IMR-90 (cell line): ENCODE results near the gene IFIT5. TPM values are rescaled to one million over a fixed set of nuclear protein-coding genes. Genes with fewer than 3 reads are reported as not detected.

Source experiments
- ATAC-seq: fragments of 200-7000 bp; cut with Tn5 transposase; 2 replicates; pipeline ENCODE4 v1.9.1; 2020; ENCODE audit warnings: low read depth, mild to moderate bottlenecking, moderate library complexity
- BruUV-seq: library from RNA; stranded (reverse); fragments of 400-500 nt; replicated peaks from 2 replicates; lab custom pipeline; 2021; lab: Mats Ljungman, UMichigan
- CTCF ChIA-PET: fragments of 300-600 bp; formaldehyde crosslinking; extraction: SDS; loops from one replicate; lab custom pipeline; 2021; ENCODE audit warnings: antibody characterized with exemption; lab: Yijun Ruan, JAX
- POLR2A ChIA-PET: fragments of 300-600 bp; sonication (Branson Sonifier 250); formaldehyde crosslinking; loops from one replicate; lab custom pipeline; 2022; ENCODE audit warnings: antibody characterized with exemption; ENCODE audit not compliant: unreplicated experiment; lab: Charles Lee
- DNase-seq: peaks from one replicate; pipeline ENCODE4 v3.0.0; 2013
- H2AFZ ChIP-seq: replicated peaks from 2 replicates; pipeline ENCODE3; 2013; ENCODE audit warnings: low read length, mild to moderate bottlenecking; ENCODE audit not compliant: poor library complexity
- H2AK5ac ChIP-seq: 2 replicates; pipeline ENCODE4 v1.6.1; 2013; ENCODE audit warnings: low read depth, low read length, inconsistent platforms
- H2AK9ac ChIP-seq: replicated peaks from 2 replicates; pipeline ENCODE3; 2013; ENCODE audit warnings: mild to moderate bottlenecking, low read depth, low read length, moderate library complexity; ENCODE audit not compliant: poor library complexity
- H2BK120ac ChIP-seq: 2 replicates; pipeline ENCODE4 v1.6.1; 2013; ENCODE audit warnings: low read depth, low read length, inconsistent platforms
- H2BK15ac ChIP-seq: 3 replicates; pipeline ENCODE4 v1.6.1; 2013; ENCODE audit warnings: low read depth, low read length, inconsistent platforms
- H2BK20ac ChIP-seq: 2 replicates; pipeline ENCODE4 v1.6.1; 2013; ENCODE audit warnings: low read depth, mild to moderate bottlenecking, inconsistent platforms, low read length, moderate library complexity
- H2BK5ac ChIP-seq: 2 replicates; pipeline ENCODE4 v1.6.1; 2013; ENCODE audit warnings: mild to moderate bottlenecking, low read depth, low read length, inconsistent platforms; ENCODE audit not compliant: poor library complexity, severe bottlenecking
- H3K14ac ChIP-seq: replicated peaks from 2 replicates; pipeline ENCODE4 v1.6.1; 2013; ENCODE audit warnings: low read depth, low read length, inconsistent platforms
- H3K18ac ChIP-seq: 2 replicates; pipeline ENCODE4 v1.6.1; 2013; ENCODE audit warnings: low read depth, low read length, control low read depth
- H3K23ac ChIP-seq: 2 replicates; pipeline ENCODE4 v1.6.1; 2013; ENCODE audit warnings: low read depth, low read length, inconsistent platforms
- H3K27ac ChIP-seq: 2 replicates; pipeline ENCODE4 v1.5.1; 2013; ENCODE audit warnings: mild to moderate bottlenecking, control low read depth, low read length; ENCODE audit not compliant: insufficient read depth
- H3K27me3 ChIP-seq: 2 replicates; pipeline ENCODE4 v1.6.1; 2013; ENCODE audit warnings: low read length; ENCODE audit not compliant: control insufficient read depth, insufficient read depth
- H3K36me3 ChIP-seq: 2 replicates; pipeline ENCODE4 v1.6.1; 2013; ENCODE audit warnings: low read length, mixed read lengths; ENCODE audit not compliant: control insufficient read depth, insufficient read depth
- H3K4ac ChIP-seq: 2 replicates; pipeline ENCODE4 v1.6.1; 2013; ENCODE audit warnings: low read depth, low read length, inconsistent platforms
- H3K4me1 ChIP-seq: 2 replicates; pipeline ENCODE4 v1.6.1; 2013; ENCODE audit warnings: low read length, mixed read lengths; ENCODE audit not compliant: control insufficient read depth, insufficient read depth
- H3K4me2 ChIP-seq: 2 replicates; pipeline ENCODE4 v1.6.1; 2013; ENCODE audit warnings: low read depth, mild to moderate bottlenecking, control low read depth, low read length, moderate library complexity
- H3K4me3 ChIP-seq: 2 replicates; pipeline ENCODE4 v1.5.1; 2013; ENCODE audit warnings: low read depth, mild to moderate bottlenecking, control low read depth, low read length, moderate library complexity; ENCODE audit not compliant: insufficient read depth
- H3K56ac ChIP-seq: 2 replicates; pipeline ENCODE4 v1.6.1; 2013; ENCODE audit warnings: low read length, inconsistent platforms; ENCODE audit not compliant: insufficient read depth; ENCODE audit errors: extremely low read depth
- H3K79me1 ChIP-seq, 2 experiments: 2 replicates each; pipeline ENCODE4 v1.6.1; 2013; ENCODE audit warnings: low read length in 2 of 2, inconsistent platforms in 1 of 2, low read depth in 1 of 2
- H3K9ac ChIP-seq: 2 replicates; pipeline ENCODE4 v1.6.1; 2013; ENCODE audit warnings: low read depth, low read length, control low read depth
- H3K9me1 ChIP-seq: 2 replicates; pipeline ENCODE4 v1.6.1; 2013; ENCODE audit warnings: low read length, inconsistent platforms; ENCODE audit not compliant: insufficient read depth
- H3K9me3 ChIP-seq: 2 replicates; pipeline ENCODE4 v1.6.1; 2013; ENCODE audit warnings: low read length; ENCODE audit not compliant: control insufficient read depth, insufficient read depth
- H4K20me1 ChIP-seq: 2 replicates; pipeline ENCODE4 v1.6.1; 2013; ENCODE audit warnings: low read length, inconsistent platforms; ENCODE audit not compliant: insufficient read depth
- H4K5ac ChIP-seq: 2 replicates; pipeline ENCODE4 v1.6.1; 2013; ENCODE audit warnings: mild to moderate bottlenecking, low read depth, low read length, control low read depth
- H4K8ac ChIP-seq, 2 experiments: 2 replicates each; pipeline ENCODE4 v1.6.1; 2013; ENCODE audit warnings: low read depth in 2 of 2, low read length in 2 of 2, control low read depth in 1 of 2, inconsistent platforms in 1 of 2
- H4K91ac ChIP-seq: 2 replicates; pipeline ENCODE4 v1.6.1; 2013; ENCODE audit warnings: low read depth, low read length, inconsistent platforms; ENCODE audit not compliant: insufficient read depth
- BHLHE40 ChIP-seq: fragments of 150-350 bp; IDR thresholded peaks from 2 replicates; pipeline ENCODE4 v1.6.1; 2016; ENCODE audit warnings: mild to moderate bottlenecking, low read depth, low read length
- CEBPB ChIP-seq: IDR thresholded peaks from 2 replicates; pipeline ENCODE4 v1.6.1; 2012; ENCODE audit warnings: low read depth, low read length, improper control_type of control experiment
- CTCF ChIP-seq: conservative IDR thresholded peaks from 2 replicates; pipeline ENCODE4 v1.5.1; 2012; ENCODE audit warnings: mild to moderate bottlenecking, low read depth, low read length, improper control_type of control experiment
- ELK1 ChIP-seq: fragments of 150-350 bp; IDR thresholded peaks from 2 replicates; pipeline ENCODE4 v1.6.1; 2016; ENCODE audit warnings: low read depth, mild to moderate bottlenecking, low read length, moderate library complexity, borderline replicate concordance
- FOS ChIP-seq: fragments of 150-350 bp; IDR thresholded peaks from 2 replicates; pipeline ENCODE4 v1.6.1; 2016; ENCODE audit warnings: low read depth, low read length
- MAFK ChIP-seq: IDR thresholded peaks from 2 replicates; pipeline ENCODE4 v1.6.1; 2012; ENCODE audit warnings: low read depth, low read length, improper control_type of control experiment
- MAZ ChIP-seq: IDR thresholded peaks from 2 replicates; pipeline ENCODE4 v1.6.1; 2012; ENCODE audit warnings: low read depth, mild to moderate bottlenecking, low read length, improper control_type of control experiment, moderate library complexity, borderline replicate concordance
- MXI1 ChIP-seq: IDR thresholded peaks from 2 replicates; pipeline ENCODE4 v1.6.1; 2012; ENCODE audit warnings: low read depth, mild to moderate bottlenecking, low read length, moderate library complexity, borderline replicate concordance
- NFE2L2 ChIP-seq: fragments of 150-350 bp; IDR thresholded peaks from 2 replicates; pipeline ENCODE4 v1.6.1; 2016; ENCODE audit warnings: low read depth, mild to moderate bottlenecking, low read length
- POLR2A ChIP-seq: IDR thresholded peaks from 2 replicates; pipeline ENCODE4 v1.6.1; 2012; ENCODE audit warnings: mild to moderate bottlenecking, low read depth, low read length
- RCOR1 ChIP-seq: IDR thresholded peaks from 2 replicates; pipeline ENCODE4 v1.6.1; 2012; ENCODE audit warnings: mild to moderate bottlenecking, low read length, improper control_type of control experiment; ENCODE audit not compliant: insufficient replicate concordance
- RFX5 ChIP-seq: IDR thresholded peaks from 2 replicates; pipeline ENCODE4 v1.8.0; 2012; ENCODE audit warnings: low read depth, mild to moderate bottlenecking, low read length, moderate library complexity
- SMC3 ChIP-seq: fragments of 150-350 bp; IDR thresholded peaks from 2 replicates; pipeline ENCODE4 v1.6.1; 2016; ENCODE audit warnings: low read depth, mild to moderate bottlenecking, antibody characterized with exemption, low read length, moderate library complexity
- USF2 ChIP-seq: fragments of 150-350 bp; IDR thresholded peaks from 2 replicates; pipeline ENCODE4 v1.6.1; 2017; ENCODE audit warnings: mild to moderate bottlenecking, antibody characterized with exemption, low read length, low read depth
- WGBS, 2 experiments: methylation state at CpG; one replicate each; pipeline versions ENCODE4 v1.1.5 to v1.1.7; 2013; ENCODE audit warnings: missing lambda C conversion rate in 2 of 2; ENCODE audit not compliant: insufficient read length in 1 of 2; ENCODE audit errors: extremely low coverage in 2 of 2; 5-methylcytosine and 5-hydroxymethylcytosine counted together
- dilution Hi-C: fragments of 300-500 bp; cut with HindIII; formaldehyde crosslinking; loops from one replicate; pipeline ENCODE4 v1.14.3; 2018; ENCODE audit warnings: low sequenced_read_pairs; ENCODE audit not compliant: unreplicated experiment
- in situ Hi-C: fragments of 300-500 bp; cut with MboI; formaldehyde crosslinking; loops from 3 replicates; pipeline ENCODE4 v1.14.3; 2019; ENCODE audit warnings: low sequenced_read_pairs, inconsistent platforms, mixed read lengths
- intact Hi-C: fragments of 100-400 bp; cut with micrococcal nuclease; formaldehyde crosslinking; loops from 2 replicates; pipeline ENCODE4 v1.10.0; 2022
- polyA plus RNA-seq, 3 experiments: library from polyadenylated mRNA; depleted of rRNA; stranded (reverse); fragments of >200 nt; gene quantifications; 2 replicates each; pipeline ENCODE4 v1.2.3, GENCODE V29; 2012; ENCODE audit warnings: low replicate concordance in 1 of 3
- total RNA-seq: library from RNA; depleted of rRNA; stranded (reverse); fragments of >200 nt; gene quantifications from 2 replicates; pipeline ENCODE4 v1.2.3, GENCODE V29; 2012

The IFIT5 gene
- total and polyA plus RNA-seq, 2 of the 4 experiments (the other 2 are of a cell fraction) = 5.2 to 18.1 TPM

- Histone ChIP-seq H2AFZ (no peak overlapping the region), H2BK20ac (no peak overlapping the region), H3K4me3 (no peak overlapping the region), H3K36me3 (no peaks in the 10 kb centered on the region), H3K18ac (no peak overlapping the region), H4K8ac (no peak overlapping the region), H2BK15ac (no peak overlapping the region), H3K4me1 (no peaks in the 10 kb centered on the region; the same call in 1 of the 2 replicates), H3K9me1 (no peaks in the 10 kb centered on the region), H3K23ac (no peak overlapping the region), H3K14ac (0 out of 2 replicates have a peak overlapping the region, but pooled peaks have one; percentile 51), H3K9me3 (no peaks in the 10 kb centered on the region), H4K20me1 (no peaks in the 10 kb centered on the region), H3K27ac (no peak overlapping the region), H3K4ac (no peak overlapping the region), H4K5ac (no peak overlapping the region), H2AK9ac (no peak overlapping the region), H3K4me2 (no peak overlapping the region), H3K9ac (no peak overlapping the region), H2BK5ac (no peak overlapping the region), H4K91ac (no peak overlapping the region), H3K56ac (no peak overlapping the region), H3K79me1 (no peaks in the 10 kb centered on the region), H2BK120ac (no peak overlapping the region), H2AK5ac (peak overlapping the region; percentile 59; the same call in 1 of the 2 replicates), H3K27me3 (no peaks in the 10 kb centered on the region)
- POLR2A ChIA-PET = no interaction called here
- no peak for DNase-seq
- BruUV-seq = no TSS peak
- CTCF ChIA-PET = no interaction called here
- intact Hi-C loops (no loop called here), in situ Hi-C loops (no loop called here), dilution Hi-C loops (no loop called here)
- no peak for ATAC-seq
- WGBS, 2 experiments = no CpG with 5 or more reads among the region's 2 CpGs
- TF ChIP-seq SMC3 (no peak), RCOR1 (no peak), BHLHE40 (no peak), FOS (no peak), NFE2L2 (no peak), USF2 (no peak), CEBPB (no peak), POLR2A (no peak), ELK1 (no peak), RFX5 (no peak), CTCF (no peak), MAZ (no peak), MXI1 (no peak), MAFK (no peak)
Observed at GRCh38 chr10:89450901-89451300, 36.5 kb downstream of the IFIT5 start.
